GM21390 (cell line): Measurements from ENCODE around the gene PPP1R16B.
"Not testable (repeated sequence)": the region's sequence is repeated elsewhere in the genome, so short reads cannot be mapped to it uniquely, and the experiment has no call there.

Source experiments
- ATAC-seq: cut with Tn5 transposase; IDR thresholded peaks from one replicate; pipeline ENCODE4 v1.9.1; 2021; ENCODE audit not compliant: unreplicated experiment

Gene PPP1R16B

DNA sequence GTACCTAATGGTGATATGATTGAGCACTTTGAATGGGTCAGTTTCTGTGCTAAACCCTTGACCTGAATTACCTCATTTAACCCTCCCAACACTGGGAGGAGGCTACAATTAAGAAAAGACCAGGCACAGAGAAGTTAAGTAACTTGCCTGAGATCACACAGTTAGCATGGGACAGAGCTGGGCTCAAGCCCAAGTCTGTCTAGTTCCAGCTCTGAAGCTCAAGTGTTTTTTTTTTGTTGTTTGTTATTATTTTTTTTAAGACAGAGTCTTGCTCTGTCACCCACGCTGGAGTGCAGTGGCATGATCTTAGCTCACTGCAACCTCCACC is 124.7 kb downstream of the PPP1R16B start:
- no peak for ATAC-seq

DNA sequence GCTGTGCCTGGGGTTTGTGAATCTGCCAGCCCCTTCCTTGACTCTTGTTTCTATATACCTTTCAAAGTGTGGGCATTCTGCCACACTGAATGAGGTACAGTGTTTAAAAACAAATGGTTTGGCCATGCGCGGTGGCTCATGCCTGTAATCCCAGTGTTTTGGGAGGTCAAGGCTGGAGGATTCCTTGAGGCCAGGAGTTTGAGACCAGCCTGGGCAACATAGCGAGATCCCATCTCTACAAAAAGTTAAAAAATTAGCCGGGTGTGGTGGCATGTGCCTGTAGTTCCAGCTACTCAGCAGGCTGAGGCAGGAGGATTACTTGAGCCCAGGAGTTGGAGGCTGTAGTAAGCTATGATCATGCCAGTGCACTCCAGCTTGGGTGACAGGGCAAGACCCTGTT is 126.5 kb downstream of the PPP1R16B start:
- no peak for ATAC-seq

DNA sequence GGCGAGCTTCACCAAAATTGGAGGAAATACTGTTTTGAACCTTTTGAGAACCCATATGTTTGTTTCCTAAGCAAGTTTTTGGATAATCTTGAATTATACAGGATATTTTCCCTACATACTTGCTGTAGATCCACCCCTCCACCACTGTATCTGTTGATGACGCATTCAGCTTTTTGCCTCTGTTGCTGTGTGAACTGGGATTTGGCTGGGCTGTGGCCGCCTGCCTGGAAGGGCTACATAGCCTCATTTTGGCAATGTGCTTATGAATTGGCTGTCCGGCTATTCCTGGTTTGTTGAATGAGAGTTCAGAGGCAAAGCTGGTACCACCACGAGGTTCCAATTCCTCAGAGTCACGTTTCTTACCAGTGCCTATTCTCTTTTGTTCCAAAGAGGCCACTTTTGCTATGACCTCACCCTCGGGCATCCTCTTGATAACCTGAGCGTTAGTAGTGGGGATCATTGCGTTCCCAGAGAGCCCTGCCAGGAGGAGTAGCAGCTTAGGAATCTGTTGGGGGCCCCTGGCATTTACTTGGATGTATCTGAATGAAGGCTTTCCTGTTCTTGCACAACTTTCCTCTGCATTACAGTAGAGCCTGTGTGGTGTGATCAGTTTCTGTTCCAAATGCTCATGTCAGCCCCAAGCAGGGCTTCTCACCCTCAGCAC is 127.1 kb downstream of the PPP1R16B start:
- ATAC-seq, result no peak

DNA sequence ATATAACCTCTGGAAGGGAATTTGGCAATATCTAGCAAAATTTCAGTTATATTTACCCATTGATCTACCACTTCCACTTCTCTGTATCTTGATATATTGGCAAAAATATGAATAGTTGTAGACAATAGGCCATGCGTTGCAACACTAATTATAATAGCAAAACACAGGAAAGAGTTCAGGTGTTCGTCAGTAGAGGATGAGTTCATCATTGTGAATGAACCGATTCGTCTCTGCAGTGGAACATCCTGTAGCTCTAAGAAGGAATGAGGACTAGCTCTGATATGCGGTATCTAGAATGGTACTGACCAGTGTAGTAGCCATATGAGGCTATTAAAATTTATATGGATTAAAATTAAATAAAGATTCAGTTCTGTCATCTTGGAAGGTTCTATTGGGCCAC is 129.0 kb downstream of the PPP1R16B start:
- no peak for ATAC-seq

DNA sequence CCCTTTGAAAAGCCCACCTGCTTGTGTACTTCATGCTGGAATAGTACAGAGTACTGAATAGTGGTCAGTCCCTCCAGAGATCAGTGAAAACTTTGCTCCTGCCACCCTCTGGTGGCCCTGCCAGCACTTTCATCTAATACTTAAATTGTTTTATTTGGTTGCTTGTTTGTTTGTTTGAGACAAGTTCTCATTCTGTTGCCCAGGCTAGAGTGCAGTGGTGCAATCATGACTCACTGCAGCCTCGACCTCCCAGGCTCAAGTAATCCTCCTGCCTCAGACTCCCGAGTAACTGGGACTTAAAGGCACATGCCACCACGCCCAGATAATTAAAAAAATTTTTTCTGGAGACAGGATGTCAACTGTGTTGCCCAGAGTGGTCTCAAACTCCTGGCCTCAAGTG is 129.8 kb downstream of the PPP1R16B start:
- ATAC-seq, result no peak

DNA sequence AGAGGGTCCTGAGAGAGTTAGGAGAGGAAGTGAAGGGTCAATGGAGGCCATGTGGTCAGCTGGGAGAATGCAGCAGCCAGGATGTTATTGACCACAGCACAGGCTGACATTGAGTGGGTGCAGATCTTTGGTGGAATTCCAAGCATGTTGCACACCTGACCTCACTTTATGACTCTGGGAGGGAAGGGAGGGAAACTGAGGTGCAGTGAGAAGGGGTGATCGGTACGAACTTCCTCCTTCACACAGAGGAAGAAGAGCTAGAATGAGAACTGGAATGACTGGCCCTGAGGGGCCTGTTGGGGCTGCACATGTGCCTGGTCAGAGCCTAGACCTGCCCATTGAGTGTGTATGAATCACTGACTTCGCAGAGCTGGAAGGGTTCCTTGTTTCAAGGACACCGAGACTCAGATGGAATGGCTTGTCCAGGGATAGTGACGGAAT is 130.5 kb downstream of the PPP1R16B start:
- ATAC-seq, result no peak

DNA sequence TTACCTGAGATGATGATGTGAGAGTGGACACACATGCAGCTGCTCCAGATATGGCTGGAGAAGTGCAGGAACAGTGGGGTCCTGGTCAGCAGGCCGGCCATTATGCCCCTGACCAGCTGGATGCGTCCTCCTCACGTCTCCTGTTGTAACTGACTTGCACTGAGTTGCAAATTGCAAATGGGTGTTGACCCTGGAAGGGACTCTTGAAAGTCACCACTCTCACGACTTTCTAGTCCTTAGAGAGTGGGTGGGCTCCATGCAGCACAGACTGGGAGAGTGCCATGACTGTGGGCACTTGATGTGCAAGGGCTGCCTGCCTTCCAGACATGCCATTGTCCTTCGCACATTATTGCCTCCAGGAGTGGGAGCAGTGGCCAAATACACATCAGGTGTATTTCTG is 131.5 kb downstream of the PPP1R16B start:
- no peak for ATAC-seq

DNA sequence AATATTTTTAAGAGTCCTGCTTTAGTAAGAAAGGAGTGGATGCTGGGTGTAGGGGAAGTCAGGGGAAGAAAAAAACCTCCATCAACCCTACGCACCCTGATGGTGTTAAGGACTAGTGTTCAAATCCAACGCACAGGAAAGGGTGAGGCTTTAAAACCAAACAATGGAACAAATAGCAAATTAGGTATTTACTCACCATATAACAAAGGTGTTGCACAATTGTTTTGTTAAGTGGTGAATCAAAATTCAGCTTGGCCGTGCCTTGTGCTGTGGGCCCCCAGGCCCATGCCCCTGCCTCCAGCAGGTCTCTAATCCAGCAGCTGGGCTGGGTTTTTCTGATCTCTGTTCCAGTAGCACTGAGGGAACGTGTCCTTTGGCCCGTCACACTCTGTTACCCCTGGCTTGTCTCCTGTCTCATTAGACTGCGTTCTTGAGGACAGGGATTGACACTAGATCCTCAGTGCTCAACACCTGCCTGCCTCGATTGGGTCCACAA is 132.5 kb downstream of the PPP1R16B start:
- no peak for ATAC-seq

DNA sequence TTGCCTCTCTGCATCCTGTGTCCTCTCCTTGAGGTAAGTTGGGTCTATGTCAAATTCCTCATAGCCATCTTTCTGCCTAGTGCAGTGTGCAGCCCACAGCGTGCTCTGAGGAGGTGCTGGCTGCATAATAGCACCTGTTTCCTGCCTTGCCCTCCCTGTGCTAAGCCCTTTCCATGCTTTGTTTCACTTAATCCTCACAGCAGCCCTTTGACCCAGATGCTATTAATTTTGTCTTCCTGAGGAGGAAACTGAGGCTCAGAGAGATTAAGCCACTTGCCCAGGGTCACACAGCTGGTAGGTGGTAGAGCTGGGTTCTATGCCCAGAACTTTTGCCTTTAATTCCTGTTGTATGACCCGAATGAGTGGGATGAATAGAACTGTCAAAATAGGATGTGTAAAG is 134.2 kb downstream of the PPP1R16B start:
- ATAC-seq, result no peak

DNA sequence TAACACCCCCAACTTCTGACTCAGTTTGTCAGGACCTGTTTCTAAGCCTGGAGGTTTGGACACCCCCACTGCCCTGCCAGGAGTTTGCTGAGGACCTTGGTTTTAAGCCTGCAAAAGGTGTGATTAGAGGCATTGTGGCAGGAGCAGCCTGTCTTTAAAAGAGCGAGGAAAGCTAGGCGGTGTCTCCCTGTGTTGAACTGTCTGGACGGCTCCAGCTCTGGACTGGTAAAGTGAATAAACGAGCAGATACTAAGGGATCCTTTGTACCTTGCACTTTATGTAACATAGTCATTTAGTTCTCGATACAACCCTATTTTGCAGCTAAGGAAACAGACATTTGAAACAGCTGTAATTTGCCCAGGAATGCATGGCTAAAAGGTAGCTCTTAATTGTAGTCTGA is 135.1 kb downstream of the PPP1R16B start:
- no peak for ATAC-seq

DNA sequence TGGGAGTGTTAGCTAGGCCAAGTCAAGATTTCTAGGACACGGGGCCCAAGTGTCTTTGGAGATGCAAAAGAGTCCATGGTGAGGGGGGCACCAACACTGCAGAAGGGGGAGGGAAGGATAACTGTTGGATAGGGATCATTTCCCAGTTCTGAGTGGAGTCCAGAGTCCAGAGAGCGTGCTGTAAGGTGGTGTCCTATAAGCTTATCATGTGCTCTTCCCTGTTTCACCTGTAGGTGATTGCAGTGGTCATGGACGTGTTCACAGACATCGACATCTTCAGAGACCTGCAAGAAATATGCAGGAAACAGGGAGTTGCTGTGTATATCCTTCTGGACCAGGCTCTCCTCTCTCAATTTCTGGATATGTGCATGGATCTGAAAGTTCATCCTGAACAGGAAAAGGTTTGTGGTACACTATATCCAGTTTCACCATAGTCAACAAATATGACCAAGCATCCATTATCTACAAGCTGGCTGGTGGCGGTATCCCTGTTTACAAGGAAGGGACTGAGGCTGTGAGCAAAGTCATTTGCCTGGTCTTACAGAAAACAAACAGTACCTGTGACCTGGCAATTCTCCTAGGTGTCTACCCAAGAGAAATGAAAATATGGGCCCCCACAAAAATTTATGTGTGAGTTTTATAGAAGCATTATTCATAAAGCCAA is 136.4 kb downstream of the PPP1R16B start:
- no peak for ATAC-seq

DNA sequence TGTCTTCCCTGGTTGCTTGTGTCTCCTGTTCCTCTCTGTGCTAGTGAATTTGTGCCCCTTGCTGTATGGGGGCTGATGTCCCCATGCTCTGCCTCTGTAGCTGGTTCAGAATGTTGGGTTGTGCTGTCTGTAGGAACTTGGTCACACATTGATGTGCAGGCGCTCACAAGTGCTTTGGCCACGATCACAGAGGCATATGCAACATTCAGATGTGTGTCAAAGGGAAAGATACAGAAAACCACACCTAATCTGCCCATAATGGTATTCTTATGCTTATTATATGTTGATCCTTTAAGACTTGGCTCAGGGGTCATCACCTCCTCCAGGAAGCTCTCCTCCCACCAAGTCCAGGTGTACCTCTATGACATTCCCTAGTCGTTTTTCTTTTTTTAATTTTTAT is 139.5 kb downstream of the PPP1R16B start:
- ATAC-seq, result no peak

DNA sequence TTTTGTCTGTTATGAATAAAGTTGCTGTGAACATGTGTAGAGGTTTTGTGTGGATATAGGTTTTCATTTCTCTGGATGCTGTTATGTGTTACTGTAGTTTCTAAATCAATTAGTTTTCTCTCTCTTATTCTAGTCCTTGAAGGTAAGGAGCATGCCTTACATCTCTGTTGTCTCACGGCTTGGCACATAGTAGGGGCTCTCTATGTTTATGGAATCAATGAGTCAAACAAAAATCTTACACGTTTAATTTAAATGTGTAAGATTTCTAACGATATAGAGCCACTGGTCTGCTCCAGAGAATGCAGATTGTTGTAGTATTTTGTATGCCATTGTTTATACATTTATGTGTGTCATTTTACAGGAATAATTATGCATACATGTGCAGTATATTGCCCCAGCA is 141.3 kb downstream of the PPP1R16B start:
- ATAC-seq, result no peak

DNA sequence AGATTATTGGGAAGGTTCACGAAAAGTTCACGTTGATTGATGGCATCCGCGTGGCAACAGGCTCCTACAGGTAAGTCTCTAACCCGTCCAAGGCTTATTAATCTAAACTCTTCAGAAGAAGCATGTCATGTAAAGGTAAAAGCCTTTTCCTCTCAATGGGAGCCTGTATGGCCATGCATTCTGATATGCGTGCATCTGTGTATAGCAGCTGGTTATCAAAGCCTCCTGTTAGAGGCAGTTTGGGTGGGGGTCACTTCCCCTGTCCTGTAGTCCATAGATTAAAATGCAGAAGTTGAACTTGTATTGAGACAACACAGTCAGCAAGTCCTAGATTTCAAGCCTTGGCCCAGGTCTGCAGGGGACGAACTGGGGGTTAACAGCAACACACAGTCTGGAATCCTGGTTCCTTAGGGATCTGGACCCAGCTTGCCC is 142.4 kb downstream of the PPP1R16B start:
- ATAC-seq, result no peak

DNA sequence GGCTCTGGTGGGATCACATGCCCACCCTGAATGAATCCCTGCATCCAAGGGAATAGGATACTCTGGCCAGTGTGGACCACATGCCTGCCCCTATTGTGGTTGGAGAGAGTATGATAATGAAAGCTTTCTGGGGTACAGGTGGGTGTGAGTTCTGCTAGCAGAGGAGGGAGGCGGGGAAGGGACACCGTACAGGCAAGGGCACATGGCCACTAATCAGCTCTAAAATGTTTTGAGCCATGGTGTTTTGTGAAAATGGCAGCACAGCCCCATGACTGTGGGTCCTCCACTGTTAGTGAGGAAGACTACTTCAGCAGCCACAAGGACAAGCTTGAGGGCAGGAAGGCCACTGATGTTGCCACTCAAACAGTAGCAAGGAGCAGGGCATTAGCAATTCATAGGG is 144.8 kb downstream of the PPP1R16B start:
- no peak for ATAC-seq

DNA sequence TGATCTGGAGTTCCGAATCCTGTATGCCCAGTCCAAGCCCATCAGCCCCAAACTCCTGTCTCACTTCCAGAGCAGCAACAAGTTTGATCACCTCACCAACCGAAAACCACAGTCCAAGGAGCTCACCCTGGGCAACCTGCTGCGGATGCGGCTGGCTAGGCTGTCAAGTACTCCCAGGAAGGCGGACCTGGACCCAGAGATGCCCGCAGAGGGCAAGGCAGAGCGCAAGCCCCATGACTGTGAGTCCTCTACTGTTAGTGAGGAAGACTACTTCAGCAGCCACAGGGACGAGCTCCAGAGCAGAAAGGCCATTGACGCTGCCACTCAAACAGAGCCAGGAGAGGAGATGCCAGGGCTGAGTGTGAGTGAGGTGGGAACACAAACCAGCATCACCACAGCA is 146.1 kb downstream of the PPP1R16B start:
- no peak for ATAC-seq

DNA sequence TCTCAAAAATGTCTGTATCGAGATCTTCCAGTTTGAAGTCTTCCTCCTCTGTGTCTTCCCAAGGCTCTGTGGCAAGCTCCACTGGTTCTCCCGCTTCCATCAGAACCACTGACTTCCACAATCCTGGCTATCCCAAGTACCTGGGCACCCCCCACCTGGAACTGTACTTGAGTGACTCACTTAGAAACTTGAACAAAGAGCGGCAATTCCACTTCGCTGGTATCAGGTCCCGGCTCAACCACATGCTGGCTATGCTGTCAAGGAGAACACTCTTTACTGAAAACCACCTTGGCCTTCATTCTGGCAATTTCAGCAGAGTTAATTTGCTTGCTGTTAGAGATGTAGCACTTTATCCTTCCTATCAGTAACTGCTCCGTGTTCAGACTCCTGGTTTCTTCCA is 146.7 kb downstream of the PPP1R16B start:
- no peak for ATAC-seq

DNA sequence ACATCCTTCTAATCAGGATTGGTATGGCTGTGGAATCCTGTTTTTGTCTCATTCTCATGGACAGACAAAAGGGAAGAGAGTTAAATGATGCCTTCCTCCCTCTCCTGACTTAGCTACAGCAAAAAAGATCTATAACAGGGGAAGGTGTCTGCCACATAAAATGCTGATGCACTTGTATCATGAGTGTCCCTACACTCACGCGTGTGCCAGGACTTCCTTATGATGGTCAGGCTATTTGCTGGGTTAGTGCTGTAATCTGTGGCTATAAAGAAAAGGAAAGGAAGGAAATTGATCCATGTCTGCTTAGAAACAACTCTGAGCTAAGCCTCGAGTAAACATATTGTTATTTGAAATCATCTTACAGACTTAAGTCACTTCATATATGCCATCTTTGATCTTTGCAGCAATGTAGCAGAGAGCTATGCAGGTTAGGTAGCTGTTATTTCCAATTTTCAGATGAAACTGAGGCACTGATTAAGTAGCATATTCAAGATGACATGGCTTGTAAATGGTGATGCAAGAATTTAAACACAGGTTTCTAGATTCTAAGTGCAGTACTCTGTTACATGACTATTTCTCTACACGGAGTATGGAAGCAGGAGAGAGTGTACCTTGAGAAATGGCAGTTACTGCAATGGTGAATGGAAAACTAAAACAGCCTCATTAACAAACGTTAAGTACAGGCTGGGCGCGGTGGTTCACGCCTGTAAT is 148.3 kb downstream of the PPP1R16B start:
- ATAC-seq, result no peak

DNA sequence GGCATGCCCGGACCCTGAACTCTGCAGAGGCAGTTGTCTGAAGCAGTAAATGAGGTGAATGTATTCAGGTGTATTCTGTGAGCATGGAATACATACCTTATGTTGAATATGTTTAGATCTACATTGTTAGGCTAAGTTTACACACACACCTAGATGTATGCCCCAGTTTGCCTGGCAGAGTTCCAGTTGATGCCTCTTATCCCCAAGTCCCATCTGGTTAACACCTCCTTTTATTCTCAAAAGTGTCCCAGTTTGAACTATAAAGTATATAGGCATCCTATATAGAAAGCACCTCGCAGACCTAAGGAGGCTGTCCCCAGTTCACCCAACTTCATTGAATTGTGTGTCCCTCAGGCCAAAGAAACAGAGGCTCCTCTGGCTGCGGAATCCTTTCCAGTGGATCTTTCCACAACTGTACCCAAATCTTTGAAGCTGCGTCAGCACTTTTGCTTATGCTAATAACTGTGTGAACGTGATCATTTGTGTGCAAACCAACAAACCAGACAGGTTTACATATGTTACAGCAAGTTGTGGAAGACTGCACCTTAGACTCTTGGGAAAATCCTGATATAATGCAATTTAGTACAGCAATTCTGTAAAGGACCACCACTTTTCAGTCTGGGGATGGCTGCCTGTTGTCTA is 151.9 kb downstream of the PPP1R16B start:
- ATAC-seq, result no peak

DNA sequence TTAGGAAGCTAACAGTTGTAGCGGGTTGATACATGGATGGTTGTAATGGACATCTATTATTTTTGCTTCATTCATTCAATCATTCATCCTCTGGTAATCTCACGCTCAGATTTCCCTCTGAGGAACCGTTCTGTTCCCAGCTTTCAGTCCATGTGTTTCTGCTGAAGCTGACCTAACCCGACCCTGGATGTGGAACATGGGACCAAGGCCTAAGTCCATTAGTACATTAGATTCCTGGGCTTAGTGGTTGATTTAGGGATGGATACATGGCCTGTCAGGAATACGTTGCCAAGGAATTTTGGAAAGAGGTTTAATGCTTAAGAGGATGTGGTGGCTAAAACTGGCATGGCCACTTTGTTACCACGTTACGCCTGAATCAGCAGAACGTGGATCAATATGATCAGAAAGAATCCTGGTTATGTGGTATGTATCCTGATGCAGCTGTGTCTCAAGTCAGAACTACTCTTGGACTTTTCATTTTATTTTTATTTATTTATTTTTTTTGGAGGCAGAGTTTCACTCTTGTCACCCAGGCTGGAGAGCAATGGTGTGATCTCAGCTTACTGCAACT is 152.5 kb downstream of the PPP1R16B start:
- no peak for ATAC-seq

DNA sequence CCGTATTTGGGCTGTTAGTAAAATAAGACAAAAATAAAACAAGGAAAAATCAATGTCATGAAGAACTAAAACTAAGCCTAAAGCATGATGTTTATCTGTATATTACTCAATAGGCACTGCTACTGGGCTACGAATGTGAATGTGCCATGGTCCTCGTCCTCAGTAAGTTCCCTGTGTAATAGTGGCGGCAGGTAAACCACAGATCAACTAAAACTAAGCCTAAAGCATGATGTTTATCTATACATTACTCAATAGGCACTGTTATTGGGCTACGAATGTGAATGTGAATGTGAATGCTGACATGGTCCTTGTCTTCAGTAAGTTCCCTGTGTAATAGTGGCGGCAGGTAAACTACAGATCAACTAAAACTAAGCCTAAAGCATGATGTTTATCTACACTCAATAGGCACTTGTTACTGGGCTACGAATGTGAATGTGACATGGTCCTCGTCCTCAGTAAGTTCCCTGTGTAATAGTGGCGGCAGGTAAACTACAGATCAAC is 154.7 kb downstream of the PPP1R16B start:
- ATAC-seq, result not testable (repeated sequence)
